ACC112 (cell line): ENCODE measurements around the gene ATP2A3.

ENCODE experiments used
- H2AFZ ChIP-seq: fragments of 200-600 bp; sonication (generic); one replicate; pipeline ENCODE4 v1.6.0; 2017; ENCODE audit warnings: antibody characterized with exemption, low read length; ENCODE audit not compliant: unreplicated experiment
- H3K27ac ChIP-seq: fragments of 200-600 bp; sonication (generic); 2 replicates; pipeline ENCODE4 v1.5.1; 2014; ENCODE audit warnings: low read depth, mild to moderate bottlenecking, antibody characterized with exemption, low read length, moderate library complexity
- H3K27me3 ChIP-seq: fragments of 200-600 bp; sonication (generic); 2 replicates; pipeline ENCODE4 v1.6.1; 2014; ENCODE audit warnings: mild to moderate bottlenecking, antibody characterized with exemption, low read length, moderate library complexity, mixed read lengths; ENCODE audit not compliant: insufficient read depth
- H3K36me3 ChIP-seq: fragments of 200-600 bp; sonication (generic); 2 replicates; pipeline ENCODE4 v1.6.1; 2016; ENCODE audit warnings: mild to moderate bottlenecking, antibody characterized with exemption, low read length, moderate library complexity, mixed read lengths; ENCODE audit not compliant: insufficient read depth
- H3K4me1 ChIP-seq: fragments of 200-600 bp; sonication (generic); one replicate; pipeline ENCODE4 v1.6.1; 2016; ENCODE audit warnings: low read length, mixed read lengths; ENCODE audit not compliant: insufficient read depth, unreplicated experiment, control insufficient read depth
- H3K4me3 ChIP-seq: fragments of 200-600 bp; sonication (generic); 2 replicates; pipeline ENCODE4 v1.5.1; 2014; ENCODE audit warnings: mild to moderate bottlenecking, low read depth, low read length
- H3K79me2 ChIP-seq: fragments of 200-600 bp; sonication (generic); one replicate; pipeline ENCODE4 v1.6.0; 2016; ENCODE audit warnings: low read length; ENCODE audit not compliant: control insufficient read depth, unreplicated experiment, insufficient read depth

The ATP2A3 gene

GRCh38 chr17:3907483-3908216, 56.6 kb downstream of the ATP2A3 start:
- Histone ChIP-seq H3K4me1 (no peaks in the 10 kb centered on the region), H2AFZ (no peak overlapping the region), H3K4me3 (no peak overlapping the region), H3K79me2 (no peaks in the 10 kb centered on the region), H3K36me3 (no peaks in the 10 kb centered on the region), H3K27me3 (no peaks in the 10 kb centered on the region), H3K27ac (no peak overlapping the region)

- H3K79me2 ChIP-seq: no peaks in the 10 kb centered on the region
- no peaks in the 10 kb centered on the region for H3K36me3 ChIP-seq
- H3K4me1 ChIP-seq: no peaks in the 10 kb centered on the region
- no peak overlapping the region for H3K4me3 ChIP-seq
- no peaks in the 10 kb centered on the region for H3K27me3 ChIP-seq
- H2AFZ ChIP-seq: no peak overlapping the region
- H3K27ac ChIP-seq: no peak overlapping the region
Measured at GRCh38 chr17:3906881-3907280, 57.4 kb downstream of the ATP2A3 start.

GRCh38 chr17:3905017-3905520, 59.2 kb downstream of the ATP2A3 start:
- H3K79me2 ChIP-seq: no peaks in the 10 kb centered on the region
- no peak overlapping the region for H3K27ac ChIP-seq
- no peak overlapping the region for H2AFZ ChIP-seq
- no peaks in the 10 kb centered on the region for H3K4me1 ChIP-seq
- no peaks in the 10 kb centered on the region for H3K36me3 ChIP-seq
- H3K4me3 ChIP-seq: no peak overlapping the region
- no peaks in the 10 kb centered on the region for H3K27me3 ChIP-seq

- Histone ChIP-seq H2AFZ (no peak overlapping the region), H3K79me2 (no peaks in the 10 kb centered on the region), H3K27me3 (no peaks in the 10 kb centered on the region), H3K36me3 (no peaks in the 10 kb centered on the region), H3K27ac (no peak overlapping the region), H3K4me1 (no peaks in the 10 kb centered on the region), H3K4me3 (no peak overlapping the region)
Measured at GRCh38 chr17:3904501-3904900, 59.7 kb downstream of the ATP2A3 start.

- no peaks in the 10 kb centered on the region for H3K4me1 ChIP-seq
- no peak overlapping the region for H2AFZ ChIP-seq
- no peaks in the 10 kb centered on the region for H3K36me3 ChIP-seq
- H3K27me3 ChIP-seq: no peaks in the 10 kb centered on the region
- no peaks in the 10 kb centered on the region for H3K79me2 ChIP-seq
- no peak overlapping the region for H3K4me3 ChIP-seq
- H3K27ac ChIP-seq: no peak overlapping the region
Measured at GRCh38 chr17:3903881-3904290, 60.4 kb downstream of the ATP2A3 start.

GRCh38 chr17:3903051-3903825, 61.0 kb downstream of the ATP2A3 start:
- no peak overlapping the region for H2AFZ ChIP-seq
- no peak overlapping the region for H3K4me3 ChIP-seq
- H3K27me3 ChIP-seq: no peaks in the 10 kb centered on the region
- H3K27ac ChIP-seq: no peak overlapping the region
- H3K4me1 ChIP-seq: no peaks in the 10 kb centered on the region
- H3K79me2 ChIP-seq: no peaks in the 10 kb centered on the region
- H3K36me3 ChIP-seq: no peaks in the 10 kb centered on the region

GRCh38 chr17:3900646-3901045, 63.6 kb downstream of the ATP2A3 start:
- no peak overlapping the region for H3K4me3 ChIP-seq
- H2AFZ ChIP-seq: no peak overlapping the region
- H3K27ac ChIP-seq: no peak overlapping the region

GRCh38 chr17:3897731-3898130, 66.5 kb downstream of the ATP2A3 start:
- Histone ChIP-seq H3K36me3 (no peaks in the 10 kb centered on the region), H3K27me3 (no peaks in the 10 kb centered on the region), H3K4me3 (no peak overlapping the region), H3K79me2 (no peaks in the 10 kb centered on the region), H3K27ac (no peak overlapping the region), H2AFZ (no peak overlapping the region), H3K4me1 (peaks cover 11% of the 10 kb centered on the region)

More at GRCh38 chr17:3900646-3901045, 63.6 kb downstream of the ATP2A3 start:
- H3K27me3 ChIP-seq: no peaks in the 10 kb centered on the region
- H3K36me3 ChIP-seq: no peaks in the 10 kb centered on the region
- H3K79me2 ChIP-seq: no peaks in the 10 kb centered on the region
- H3K4me1 ChIP-seq: no peaks in the 10 kb centered on the region

GRCh38 chr17:3896968-3897235, 67.3 kb downstream of the ATP2A3 start:
- peaks cover 12% of the 10 kb centered on the region for H3K4me1 ChIP-seq
- H3K36me3 ChIP-seq: no peaks in the 10 kb centered on the region
- no peaks in the 10 kb centered on the region for H3K27me3 ChIP-seq
- no peak overlapping the region for H3K27ac ChIP-seq
- no peak overlapping the region for H3K4me3 ChIP-seq
- H3K79me2 ChIP-seq: no peaks in the 10 kb centered on the region
- no peak overlapping the region for H2AFZ ChIP-seq

GRCh38 chr17:3896108-3896967, 67.9 kb downstream of the ATP2A3 start:
- Histone ChIP-seq H2AFZ (no peak overlapping the region), H3K4me1 (peaks cover 18% of the 10 kb centered on the region), H3K27me3 (no peaks in the 10 kb centered on the region), H3K27ac (no peak overlapping the region), H3K4me3 (no peak overlapping the region), H3K79me2 (no peaks in the 10 kb centered on the region), H3K36me3 (no peaks in the 10 kb centered on the region)
